Kidney epithelial cell (primary cell): ENCODE results near the gene CTSE. TPM values are rescaled to one million over a fixed set of nuclear protein-coding genes. Genes with fewer than 3 reads are reported as not detected.

Experiments
- DNase-seq: peaks from one replicate; pipeline ENCODE4 v3.0.0-alpha.2; 2010; ENCODE audit warnings: low read depth
- H3K27me3 ChIP-seq: 2 replicates; pipeline ENCODE4 v1.6.0; 2011; ENCODE audit warnings: low read length; ENCODE audit not compliant: control insufficient read depth, insufficient read depth
- H3K36me3 ChIP-seq: 2 replicates; pipeline ENCODE4 v1.5.1; 2011; ENCODE audit warnings: low read length; ENCODE audit not compliant: control insufficient read depth, insufficient read depth
- H3K4me3 ChIP-seq: 2 replicates; pipeline ENCODE4 v1.5.1; 2011; ENCODE audit warnings: low read depth, mild to moderate bottlenecking, control low read depth, low read length
- total RNA-seq: library from RNA; depleted of rRNA; stranded (reverse); fragments of >200 nt; gene quantifications from 2 replicates; pipeline ENCODE4 v1.2.3, GENCODE V29; 2015
- TF ChIP-seq, protein P1 (sequence below): IDR thresholded peaks from 2 replicates; pipeline ENCODE4 v1.5.1; 2011; ENCODE audit warnings: mild to moderate bottlenecking, moderate library complexity, low read length, control low read depth, inconsistent platforms; ENCODE audit not compliant: insufficient read depth, poor library complexity, severe bottlenecking

Gene CTSE
- total RNA-seq, 1 donor from 2014 or later = not detected

DNA sequence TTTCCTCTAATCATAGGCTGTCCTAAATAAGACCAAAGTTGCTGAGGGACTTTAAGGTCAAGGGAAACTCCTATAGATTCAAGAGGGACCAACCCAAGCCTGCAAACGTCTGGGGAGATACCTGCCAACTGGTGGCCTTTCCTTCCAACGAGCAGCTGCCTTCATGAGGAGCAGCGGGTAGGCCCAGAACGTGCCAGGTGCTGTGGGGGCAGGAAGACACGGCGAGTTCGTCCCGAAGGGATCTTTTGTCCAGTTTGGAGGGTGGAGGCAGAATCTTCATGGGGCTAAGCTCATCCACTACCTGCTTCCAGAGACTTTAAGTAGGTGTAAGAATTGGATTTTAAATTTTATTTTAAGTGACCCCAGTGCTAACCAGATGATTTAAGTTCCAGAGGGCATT lies 54.5 kb downstream of the CTSE start:
- no peak for DNase-seq
- Histone ChIP-seq H3K36me3 (no peaks in the 10 kb centered on the region), H3K4me3 (no peak overlapping the region), H3K27me3 (no peaks in the 10 kb centered on the region)
- TF ChIP-seq, protein P1, sequence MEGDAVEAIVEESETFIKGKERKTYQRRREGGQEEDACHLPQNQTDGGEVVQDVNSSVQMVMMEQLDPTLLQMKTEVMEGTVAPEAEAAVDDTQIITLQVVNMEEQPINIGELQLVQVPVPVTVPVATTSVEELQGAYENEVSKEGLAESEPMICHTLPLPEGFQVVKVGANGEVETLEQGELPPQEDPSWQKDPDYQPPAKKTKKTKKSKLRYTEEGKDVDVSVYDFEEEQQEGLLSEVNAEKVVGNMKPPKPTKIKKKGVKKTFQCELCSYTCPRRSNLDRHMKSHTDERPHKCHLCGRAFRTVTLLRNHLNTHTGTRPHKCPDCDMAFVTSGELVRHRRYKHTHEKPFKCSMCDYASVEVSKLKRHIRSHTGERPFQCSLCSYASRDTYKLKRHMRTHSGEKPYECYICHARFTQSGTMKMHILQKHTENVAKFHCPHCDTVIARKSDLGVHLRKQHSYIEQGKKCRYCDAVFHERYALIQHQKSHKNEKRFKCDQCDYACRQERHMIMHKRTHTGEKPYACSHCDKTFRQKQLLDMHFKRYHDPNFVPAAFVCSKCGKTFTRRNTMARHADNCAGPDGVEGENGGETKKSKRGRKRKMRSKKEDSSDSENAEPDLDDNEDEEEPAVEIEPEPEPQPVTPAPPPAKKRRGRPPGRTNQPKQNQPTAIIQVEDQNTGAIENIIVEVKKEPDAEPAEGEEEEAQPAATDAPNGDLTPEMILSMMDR = no peak

GRCh38 chr1:205967554-205968335 lies 56.0 kb downstream of the CTSE start:
- no peak for DNase-seq
- TF ChIP-seq, protein P1 = no peak
- Histone ChIP-seq H3K4me3 (no peak overlapping the region), H3K36me3 (no peaks in the 10 kb centered on the region), H3K27me3 (no peaks in the 10 kb centered on the region)

- Histone ChIP-seq H3K36me3 (no peaks in the 10 kb centered on the region), H3K27me3 (no peaks in the 10 kb centered on the region), H3K4me3 (no peak overlapping the region)
- DNase-seq = no peak
- TF ChIP-seq, protein P1 = no peak
These were observed 58.4 kb downstream of the CTSE start for GRCh38 chr1:205965036-205965884.

DNA sequence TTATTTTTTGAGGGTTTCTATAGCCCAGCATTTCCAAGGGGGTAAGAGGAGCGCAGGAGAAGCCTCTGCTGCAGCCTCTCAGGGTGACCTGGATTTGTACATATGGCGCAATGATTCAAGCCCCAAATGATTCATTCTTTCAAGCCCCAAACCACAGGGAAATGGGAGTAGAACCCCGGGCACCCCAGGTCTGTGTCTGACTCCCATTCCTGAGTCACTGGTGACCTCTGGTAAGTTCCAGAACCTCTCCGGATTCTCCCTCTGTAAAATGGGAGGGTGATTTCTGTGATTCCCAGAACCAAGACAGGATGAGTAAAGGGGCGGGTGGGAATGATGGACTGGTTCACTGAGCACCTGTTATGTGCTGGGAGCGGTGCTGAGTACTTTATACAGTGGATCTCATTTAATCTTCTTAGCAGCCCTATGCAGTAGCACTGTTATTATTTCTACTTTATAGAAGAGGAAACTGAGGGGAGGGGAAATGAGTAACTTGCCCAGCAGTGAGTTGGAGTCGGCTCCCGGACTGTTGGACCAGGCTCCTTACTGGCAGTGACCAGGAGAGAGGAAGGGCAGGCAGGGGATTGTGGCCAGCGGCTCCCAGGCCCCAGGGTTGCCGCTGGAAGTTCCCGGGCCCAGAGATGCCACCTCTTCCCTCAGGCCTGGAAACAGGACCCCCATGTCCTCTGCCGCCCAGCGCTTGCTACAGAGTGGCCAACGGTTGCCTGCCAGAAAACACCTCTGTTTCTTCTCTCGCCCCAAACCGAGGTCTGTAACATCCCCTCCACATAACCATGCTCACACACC lies 60.1 kb downstream of the CTSE start:
- TF ChIP-seq, protein P1 = no peak
- peak; percentile 69 for DNase-seq
- H3K27me3 ChIP-seq = peaks cover 2% of the 10 kb centered on the region
- no peaks in the 10 kb centered on the region for H3K36me3 ChIP-seq
- no peak overlapping the region for H3K4me3 ChIP-seq

- TF ChIP-seq, protein P1 = no peak
- DNase-seq = no peak
- Histone ChIP-seq H3K4me3 (no peak overlapping the region), H3K36me3 (no peaks in the 10 kb centered on the region), H3K27me3 (peaks cover 2% of the 10 kb centered on the region)
These were observed 60.9 kb downstream of the CTSE start for GRCh38 chr1:205962821-205963221.
